Fibroblast of lung (primary cell): ENCODE data around the gene HHEX.

Source experiments
- CTCF ChIP-seq, 2 donors: IDR thresholded peaks in 1 of 2; conservative IDR thresholded peaks in 1 of 2; 1 replicate in 1 of 2; 2 replicates in 1 of 2; pipeline ENCODE4 v1.5.1; 2011 to 2012; ENCODE audit warnings: low read length in 2 of 2, control low read depth in 1 of 2, inconsistent platforms in 1 of 2, low read depth in 1 of 2, mild to moderate bottlenecking in 1 of 2
- EZH2 ChIP-seq: IDR thresholded peaks from 2 replicates; pipeline ENCODE4 v1.5.1; 2012; ENCODE audit warnings: low read length, control low read depth, mild to moderate bottlenecking; ENCODE audit errors: missing control alignments

- TF ChIP-seq CTCF (conservative IDR thresholded peaks at IDR 0.05 in 1 of 2, IDR thresholded peaks at IDR 0.05 in 1 of 2; ENCODE audit: low read depth in 1 of 2, low read length in 2 of 2) = no peak
- no peak for TF ChIP-seq EZH2
Observed at GRCh38 chr10:92667078-92667477, 22.7 kb upstream of the HHEX start.
